AG04450 (cell line): ENCODE data around the gene HOXA3. TPM values are rescaled to one million over a fixed set of nuclear protein-coding genes. Genes with fewer than 3 reads are reported as not detected.

Source experiments
- CTCF ChIA-PET: fragments of 300-600, 350-600 bp; formaldehyde crosslinking; extraction: SDS; loops from one replicate; lab custom pipeline; 2022; ENCODE audit warnings: antibody characterized with exemption, inconsistent platforms; lab: Charles Lee
- POLR2A ChIA-PET: fragments of 350-600 bp; formaldehyde crosslinking; extraction: SDS; loops from one replicate; lab custom pipeline; 2021; ENCODE audit warnings: antibody characterized with exemption, inconsistent platforms; lab: Yijun Ruan, JAX
- DNase-seq: peaks from one replicate; pipeline ENCODE4 v3.0.0-alpha.2; 2011; ENCODE audit warnings: low read depth, low spot score
- H3K27ac ChIP-seq: one replicate; pipeline ENCODE4 v1.5.1; 2012; ENCODE audit warnings: low read depth, low read length, control low read depth
- H3K27me3 ChIP-seq: one replicate; pipeline ENCODE4 v1.6.0; 2012; ENCODE audit warnings: low read length; ENCODE audit not compliant: control insufficient read depth, insufficient read depth
- H3K4me3 ChIP-seq: 2 replicates; pipeline ENCODE4 v1.5.1; 2011; ENCODE audit warnings: mild to moderate bottlenecking, low read depth, low read length, control low read depth
- H3K9me3 ChIP-seq: 2 replicates; pipeline ENCODE4 v1.5.1; 2012; ENCODE audit warnings: low read length; ENCODE audit not compliant: control insufficient read depth, insufficient read depth
- CTCF ChIP-seq: IDR thresholded peaks from 2 replicates; pipeline ENCODE4 v1.5.1; 2011; ENCODE audit warnings: low read depth, low read length, control low read depth, inconsistent platforms
- polyA plus RNA-seq: library from polyadenylated mRNA; depleted of rRNA; stranded (reverse); fragments of >200 nt; gene quantifications from 2 replicates; pipeline ENCODE4 v1.2.3, GENCODE V29; 2011

The HOXA3 gene
- polyA plus RNA-seq, 1 experiment: 1.6 TPM

- CTCF ChIA-PET: interaction anchor here (0.5 to 3.8 kb wide), 9 partner anchors 11 to 1280 kb away, joined by 3 to 18 read pairs (median 5); partner anchors contain the start of gene HOXA5
- Histone ChIP-seq H3K4me3 (peak overlapping the region; percentile 37), H3K27ac (peak overlapping the region; percentile 95), H3K27me3 (no peaks in the 10 kb centered on the region), H3K9me3 (no peaks in the 10 kb centered on the region)
- no peak for TF ChIP-seq CTCF
- POLR2A ChIA-PET: interaction anchor here (1.3 to 2.0 kb wide), 6 partner anchors 9 to 34 kb away, joined by 6 to 21 read pairs (median 13); partner anchors contain the start of gene HOXA5
- no peak for DNase-seq
These were observed 42.8 kb downstream of the HOXA3 start for GRCh38 chr7:27109466-27110185.

- CTCF ChIA-PET: interaction anchor here (0.6 to 3.8 kb wide), 8 partner anchors 10 to 385 kb away, joined by 3 to 18 read pairs (median 6); no protein-coding TSS in a partner anchor
These were observed 43.8 kb downstream of the HOXA3 start for GRCh38 chr7:27108390-27109127.

GRCh38 chr7:27107391-27108381 is 44.7 kb downstream of the HOXA3 start:
- ChIA-PET POLR2A (interaction anchor here (1.2 to 3.3 kb wide), 8 partner anchors 9 to 37 kb away, joined by 4 to 21 read pairs (median 12); partner anchors contain the start of gene HOXA5), CTCF (interaction anchor here (0.6 to 3.8 kb wide), 5 partner anchors 11 to 385 kb away, joined by 3 to 18 read pairs (median 7); no protein-coding TSS in a partner anchor)
- Histone ChIP-seq H3K27me3 (no peaks in the 10 kb centered on the region), H3K27ac (peak overlapping the region; percentile 95), H3K9me3 (no peaks in the 10 kb centered on the region), H3K4me3 (peak overlapping the region; percentile 54)
- DNase-seq: no peak
- TF ChIP-seq CTCF: no peak

More at GRCh38 chr7:27108390-27109127, 43.8 kb downstream of the HOXA3 start:
- POLR2A ChIA-PET: interaction anchor here (0.6 to 2.0 kb wide), 9 partner anchors 10 to 914 kb away, joined by 3 to 21 read pairs (median 7); no protein-coding TSS in a partner anchor
- no peaks in the 10 kb centered on the region for H3K9me3 ChIP-seq
- H3K27ac ChIP-seq: peak overlapping the region; percentile 95
- DNase-seq: no peak
- no peak for TF ChIP-seq CTCF
- H3K4me3 ChIP-seq: peak overlapping the region; percentile 54
- no peaks in the 10 kb centered on the region for H3K27me3 ChIP-seq

- no peaks in the 10 kb centered on the region for H3K9me3 ChIP-seq
- peak overlapping the region; percentile 89 for H3K27ac ChIP-seq
- no peak for TF ChIP-seq CTCF
- no peak for DNase-seq
- peak overlapping the region; percentile 52 for H3K4me3 ChIP-seq
- CTCF ChIA-PET: interaction anchor here (2.5 kb wide), 1 partner anchor 43 kb away, joined by 9 read pairs; no protein-coding TSS in a partner anchor
- POLR2A ChIA-PET: interaction anchor here (1.1 to 3.3 kb wide), 6 partner anchors 10 to 37 kb away, joined by 3 to 21 read pairs (median 8); partner anchors contain the start of gene HOXA5
- no peaks in the 10 kb centered on the region for H3K27me3 ChIP-seq
These were observed 45.5 kb downstream of the HOXA3 start for GRCh38 chr7:27106901-27107240.
